IMR-90 (cell line): ENCODE results near the gene PTPRN2. TPM values are rescaled to one million over a fixed set of nuclear protein-coding genes. Genes with fewer than 3 reads are reported as not detected.

Source experiments
- ATAC-seq: fragments of 200-7000 bp; cut with Tn5 transposase; 2 replicates; pipeline ENCODE4 v1.9.1; 2020; ENCODE audit warnings: low read depth, mild to moderate bottlenecking, moderate library complexity
- BruUV-seq: library from RNA; stranded (reverse); fragments of 400-500 nt; replicated peaks from 2 replicates; lab custom pipeline; 2021; lab: Mats Ljungman, UMichigan
- CTCF ChIA-PET: fragments of 300-600 bp; formaldehyde crosslinking; extraction: SDS; loops from one replicate; lab custom pipeline; 2021; ENCODE audit warnings: antibody characterized with exemption; lab: Yijun Ruan, JAX
- POLR2A ChIA-PET: fragments of 300-600 bp; sonication (Branson Sonifier 250); formaldehyde crosslinking; loops from one replicate; lab custom pipeline; 2022; ENCODE audit warnings: antibody characterized with exemption; ENCODE audit not compliant: unreplicated experiment; lab: Charles Lee
- DNase-seq: peaks from one replicate; pipeline ENCODE4 v3.0.0; 2013
- H2AFZ ChIP-seq: replicated peaks from 2 replicates; pipeline ENCODE3; 2013; ENCODE audit warnings: low read length, mild to moderate bottlenecking; ENCODE audit not compliant: poor library complexity
- H2AK5ac ChIP-seq: 2 replicates; pipeline ENCODE4 v1.6.1; 2013; ENCODE audit warnings: low read depth, low read length, inconsistent platforms
- H2AK9ac ChIP-seq: replicated peaks from 2 replicates; pipeline ENCODE3; 2013; ENCODE audit warnings: mild to moderate bottlenecking, low read depth, low read length, moderate library complexity; ENCODE audit not compliant: poor library complexity
- H2BK120ac ChIP-seq: 2 replicates; pipeline ENCODE4 v1.6.1; 2013; ENCODE audit warnings: low read depth, low read length, inconsistent platforms
- H2BK15ac ChIP-seq: 3 replicates; pipeline ENCODE4 v1.6.1; 2013; ENCODE audit warnings: low read depth, low read length, inconsistent platforms
- H2BK20ac ChIP-seq: 2 replicates; pipeline ENCODE4 v1.6.1; 2013; ENCODE audit warnings: low read depth, mild to moderate bottlenecking, inconsistent platforms, low read length, moderate library complexity
- H2BK5ac ChIP-seq: 2 replicates; pipeline ENCODE4 v1.6.1; 2013; ENCODE audit warnings: mild to moderate bottlenecking, low read depth, low read length, inconsistent platforms; ENCODE audit not compliant: poor library complexity, severe bottlenecking
- H3K14ac ChIP-seq: replicated peaks from 2 replicates; pipeline ENCODE4 v1.6.1; 2013; ENCODE audit warnings: low read depth, low read length, inconsistent platforms
- H3K18ac ChIP-seq: 2 replicates; pipeline ENCODE4 v1.6.1; 2013; ENCODE audit warnings: low read depth, low read length, control low read depth
- H3K23ac ChIP-seq: 2 replicates; pipeline ENCODE4 v1.6.1; 2013; ENCODE audit warnings: low read depth, low read length, inconsistent platforms
- H3K27ac ChIP-seq: 2 replicates; pipeline ENCODE4 v1.5.1; 2013; ENCODE audit warnings: mild to moderate bottlenecking, control low read depth, low read length; ENCODE audit not compliant: insufficient read depth
- H3K27me3 ChIP-seq: 2 replicates; pipeline ENCODE4 v1.6.1; 2013; ENCODE audit warnings: low read length; ENCODE audit not compliant: control insufficient read depth, insufficient read depth
- H3K36me3 ChIP-seq: 2 replicates; pipeline ENCODE4 v1.6.1; 2013; ENCODE audit warnings: low read length, mixed read lengths; ENCODE audit not compliant: control insufficient read depth, insufficient read depth
- H3K4ac ChIP-seq: 2 replicates; pipeline ENCODE4 v1.6.1; 2013; ENCODE audit warnings: low read depth, low read length, inconsistent platforms
- H3K4me1 ChIP-seq: 2 replicates; pipeline ENCODE4 v1.6.1; 2013; ENCODE audit warnings: low read length, mixed read lengths; ENCODE audit not compliant: control insufficient read depth, insufficient read depth
- H3K4me2 ChIP-seq: 2 replicates; pipeline ENCODE4 v1.6.1; 2013; ENCODE audit warnings: low read depth, mild to moderate bottlenecking, control low read depth, low read length, moderate library complexity
- H3K4me3 ChIP-seq: 2 replicates; pipeline ENCODE4 v1.5.1; 2013; ENCODE audit warnings: low read depth, mild to moderate bottlenecking, control low read depth, low read length, moderate library complexity; ENCODE audit not compliant: insufficient read depth
- H3K56ac ChIP-seq: 2 replicates; pipeline ENCODE4 v1.6.1; 2013; ENCODE audit warnings: low read length, inconsistent platforms; ENCODE audit not compliant: insufficient read depth; ENCODE audit errors: extremely low read depth
- H3K79me1 ChIP-seq, 2 experiments: 2 replicates each; pipeline ENCODE4 v1.6.1; 2013; ENCODE audit warnings: low read length in 2 of 2, inconsistent platforms in 1 of 2, low read depth in 1 of 2
- H3K9ac ChIP-seq: 2 replicates; pipeline ENCODE4 v1.6.1; 2013; ENCODE audit warnings: low read depth, low read length, control low read depth
- H3K9me1 ChIP-seq: 2 replicates; pipeline ENCODE4 v1.6.1; 2013; ENCODE audit warnings: low read length, inconsistent platforms; ENCODE audit not compliant: insufficient read depth
- H3K9me3 ChIP-seq: 2 replicates; pipeline ENCODE4 v1.6.1; 2013; ENCODE audit warnings: low read length; ENCODE audit not compliant: control insufficient read depth, insufficient read depth
- H4K20me1 ChIP-seq: 2 replicates; pipeline ENCODE4 v1.6.1; 2013; ENCODE audit warnings: low read length, inconsistent platforms; ENCODE audit not compliant: insufficient read depth
- H4K5ac ChIP-seq: 2 replicates; pipeline ENCODE4 v1.6.1; 2013; ENCODE audit warnings: mild to moderate bottlenecking, low read depth, low read length, control low read depth
- H4K8ac ChIP-seq, 2 experiments: 2 replicates each; pipeline ENCODE4 v1.6.1; 2013; ENCODE audit warnings: low read depth in 2 of 2, low read length in 2 of 2, control low read depth in 1 of 2, inconsistent platforms in 1 of 2
- H4K91ac ChIP-seq: 2 replicates; pipeline ENCODE4 v1.6.1; 2013; ENCODE audit warnings: low read depth, low read length, inconsistent platforms; ENCODE audit not compliant: insufficient read depth
- BHLHE40 ChIP-seq: fragments of 150-350 bp; IDR thresholded peaks from 2 replicates; pipeline ENCODE4 v1.6.1; 2016; ENCODE audit warnings: mild to moderate bottlenecking, low read depth, low read length
- ELK1 ChIP-seq: fragments of 150-350 bp; IDR thresholded peaks from 2 replicates; pipeline ENCODE4 v1.6.1; 2016; ENCODE audit warnings: low read depth, mild to moderate bottlenecking, low read length, moderate library complexity, borderline replicate concordance
- FOS ChIP-seq: fragments of 150-350 bp; IDR thresholded peaks from 2 replicates; pipeline ENCODE4 v1.6.1; 2016; ENCODE audit warnings: low read depth, low read length
- MAFK ChIP-seq: IDR thresholded peaks from 2 replicates; pipeline ENCODE4 v1.6.1; 2012; ENCODE audit warnings: low read depth, low read length, improper control_type of control experiment
- MAZ ChIP-seq: IDR thresholded peaks from 2 replicates; pipeline ENCODE4 v1.6.1; 2012; ENCODE audit warnings: low read depth, mild to moderate bottlenecking, low read length, improper control_type of control experiment, moderate library complexity, borderline replicate concordance
- MXI1 ChIP-seq: IDR thresholded peaks from 2 replicates; pipeline ENCODE4 v1.6.1; 2012; ENCODE audit warnings: low read depth, mild to moderate bottlenecking, low read length, moderate library complexity, borderline replicate concordance
- NFE2L2 ChIP-seq: fragments of 150-350 bp; IDR thresholded peaks from 2 replicates; pipeline ENCODE4 v1.6.1; 2016; ENCODE audit warnings: low read depth, mild to moderate bottlenecking, low read length
- POLR2A ChIP-seq: IDR thresholded peaks from 2 replicates; pipeline ENCODE4 v1.6.1; 2012; ENCODE audit warnings: mild to moderate bottlenecking, low read depth, low read length
- RAD21 ChIP-seq: IDR thresholded peaks from 2 replicates; pipeline ENCODE4 v1.6.1; 2012; ENCODE audit warnings: low read length, improper control_type of control experiment
- RFX5 ChIP-seq: IDR thresholded peaks from 2 replicates; pipeline ENCODE4 v1.8.0; 2012; ENCODE audit warnings: low read depth, mild to moderate bottlenecking, low read length, moderate library complexity
- WGBS, 2 experiments: methylation state at CpG; one replicate each; pipeline versions ENCODE4 v1.1.5 to v1.1.7; 2013; ENCODE audit warnings: missing lambda C conversion rate in 2 of 2; ENCODE audit not compliant: insufficient read length in 1 of 2; ENCODE audit errors: extremely low coverage in 2 of 2; 5-methylcytosine and 5-hydroxymethylcytosine counted together
- dilution Hi-C: fragments of 300-500 bp; cut with HindIII; formaldehyde crosslinking; loops from one replicate; pipeline ENCODE4 v1.14.3; 2018; ENCODE audit warnings: low sequenced_read_pairs; ENCODE audit not compliant: unreplicated experiment
- in situ Hi-C: fragments of 300-500 bp; cut with MboI; formaldehyde crosslinking; loops from 3 replicates; pipeline ENCODE4 v1.14.3; 2019; ENCODE audit warnings: low sequenced_read_pairs, inconsistent platforms, mixed read lengths
- intact Hi-C: fragments of 100-400 bp; cut with micrococcal nuclease; formaldehyde crosslinking; loops from 2 replicates; pipeline ENCODE4 v1.10.0; 2022
- polyA plus RNA-seq, 3 experiments: library from polyadenylated mRNA; depleted of rRNA; stranded (reverse); fragments of >200 nt; gene quantifications; 2 replicates each; pipeline ENCODE4 v1.2.3, GENCODE V29; 2012; ENCODE audit warnings: low replicate concordance in 1 of 3
- total RNA-seq: library from RNA; depleted of rRNA; stranded (reverse); fragments of >200 nt; gene quantifications from 2 replicates; pipeline ENCODE4 v1.2.3, GENCODE V29; 2012
- TF ChIP-seq, protein P1 (sequence below): fragments of 150-350 bp; IDR thresholded peaks from 2 replicates; pipeline ENCODE4 v1.6.1; 2017; ENCODE audit warnings: mild to moderate bottlenecking, antibody characterized with exemption, low read length, low read depth

Gene PTPRN2
- total and polyA plus RNA-seq, 2 of the 4 experiments (the other 2 are of a cell fraction): 0.03 TPM; not detected in 1

- no peak overlapping the region for H2BK15ac ChIP-seq
- H2AK5ac ChIP-seq: no peak overlapping the region
- H2BK5ac ChIP-seq: no peak overlapping the region
- H3K56ac ChIP-seq: no peak overlapping the region
- no peak overlapping the region for H2BK120ac ChIP-seq
- DNase-seq (no peak), ATAC-seq (no peak)
- H2AK9ac ChIP-seq: no peak overlapping the region
- H4K91ac ChIP-seq: no peak overlapping the region
- H4K8ac ChIP-seq: no peak overlapping the region
- no peak overlapping the region for H3K18ac ChIP-seq
- in situ Hi-C loops (no loop called here), dilution Hi-C loops (no loop called here), intact Hi-C loops (no loop called here)
- peaks cover 30% of the 10 kb centered on the region for H3K9me3 ChIP-seq
- H2AFZ ChIP-seq: no peak overlapping the region
- H2BK20ac ChIP-seq: no peak overlapping the region
- H3K9ac ChIP-seq: no peak overlapping the region
- no peaks in the 10 kb centered on the region for H3K9me1 ChIP-seq
- H3K27ac ChIP-seq: no peak overlapping the region
- no peak overlapping the region for H4K5ac ChIP-seq
- no peak for TF ChIP-seq FOS
- no peak for TF ChIP-seq MXI1
- TF ChIP-seq MAZ: no peak
- TF ChIP-seq, protein P1, sequence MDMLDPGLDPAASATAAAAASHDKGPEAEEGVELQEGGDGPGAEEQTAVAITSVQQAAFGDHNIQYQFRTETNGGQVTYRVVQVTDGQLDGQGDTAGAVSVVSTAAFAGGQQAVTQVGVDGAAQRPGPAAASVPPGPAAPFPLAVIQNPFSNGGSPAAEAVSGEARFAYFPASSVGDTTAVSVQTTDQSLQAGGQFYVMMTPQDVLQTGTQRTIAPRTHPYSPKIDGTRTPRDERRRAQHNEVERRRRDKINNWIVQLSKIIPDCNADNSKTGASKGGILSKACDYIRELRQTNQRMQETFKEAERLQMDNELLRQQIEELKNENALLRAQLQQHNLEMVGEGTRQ: no peak
- no peak for TF ChIP-seq MAFK
- no peak for TF ChIP-seq NFE2L2
- TF ChIP-seq BHLHE40: no peak
- TF ChIP-seq RAD21: no peak
- TF ChIP-seq ELK1: no peak
- TF ChIP-seq RFX5: no peak
- TF ChIP-seq POLR2A: no peak
- no peak overlapping the region for H3K4ac ChIP-seq
- WGBS, 2 experiments: 60% methylated on average over 1 of the region's 10 CpGs; no CpG with 5 or more reads in 1 of the 2 experiments
- no peaks in the 10 kb centered on the region for H3K27me3 ChIP-seq
- H3K14ac ChIP-seq: no peak overlapping the region
- ChIA-PET CTCF (no interaction called here), POLR2A (no interaction called here)
- H3K4me3 ChIP-seq: no peak overlapping the region
- no peaks in the 10 kb centered on the region for H3K36me3 ChIP-seq
- no peaks in the 10 kb centered on the region for H4K20me1 ChIP-seq
- no peak overlapping the region for H3K23ac ChIP-seq
- no peak overlapping the region for H3K4me2 ChIP-seq
- no peaks in the 10 kb centered on the region for H3K79me1 ChIP-seq
- no TSS peak for BruUV-seq
- no peaks in the 10 kb centered on the region for H3K4me1 ChIP-seq
These were observed 490.5 kb downstream of the PTPRN2 start for GRCh38 chr7:158097106-158097452.
